Endodermal cell (in vitro differentiated cells): ENCODE results near the gene SLC10A6. TPM values are rescaled to one million over a fixed set of nuclear protein-coding genes. Genes with fewer than 3 reads are reported as not detected.

ENCODE experiments used
- DNase-seq: peaks from one replicate; pipeline ENCODE4 v3.0.0-alpha.2; 2017
- H3K27ac ChIP-seq: 2 replicates; pipeline ENCODE4 v1.5.1; 2013; ENCODE audit warnings: mild to moderate bottlenecking, low read depth, low read length, moderate library complexity
- H3K27me3 ChIP-seq: 2 replicates; pipeline ENCODE4 v1.6.1; 2013; ENCODE audit warnings: mild to moderate bottlenecking, low read length, moderate library complexity; ENCODE audit not compliant: insufficient read depth, control insufficient read depth, poor library complexity, severe bottlenecking
- H3K36me3 ChIP-seq: 2 replicates; pipeline ENCODE4 v1.7.0; 2013; ENCODE audit warnings: mild to moderate bottlenecking, low read length, moderate library complexity; ENCODE audit not compliant: control insufficient read depth, insufficient read depth
- H3K4me1 ChIP-seq: one replicate; pipeline ENCODE4 v1.7.0; 2013; ENCODE audit warnings: low read length; ENCODE audit not compliant: control insufficient read depth, insufficient read depth
- H3K4me3 ChIP-seq: 2 replicates; pipeline ENCODE4 v1.5.1; 2013; ENCODE audit warnings: mild to moderate bottlenecking, low read length, moderate library complexity
- H3K9ac ChIP-seq: 2 replicates; pipeline ENCODE4 v1.6.1; 2013; ENCODE audit warnings: mild to moderate bottlenecking, low read length, moderate library complexity; ENCODE audit not compliant: poor library complexity, severe bottlenecking; ENCODE audit errors: extremely low read depth
- H3K9me3 ChIP-seq: 2 replicates; pipeline ENCODE4 v1.6.1; 2013; ENCODE audit warnings: mild to moderate bottlenecking, low read length, moderate library complexity; ENCODE audit not compliant: control insufficient read depth
- H3K27ac Mint-ChIP-seq: 2 replicates; pipeline ENCODE4 v1.8.0; 2020; ENCODE audit warnings: mixed read lengths
- H3K27me3 Mint-ChIP-seq: 2 replicates; pipeline ENCODE4 v1.8.0; 2021; ENCODE audit warnings: mild to moderate bottlenecking, mixed read lengths; ENCODE audit not compliant: insufficient read depth
- H3K36me3 Mint-ChIP-seq: 2 replicates; pipeline ENCODE4 v1.8.0; 2020; ENCODE audit warnings: low read depth, mixed read lengths
- H3K4me1 Mint-ChIP-seq: 2 replicates; pipeline ENCODE4 v1.8.0; 2020; ENCODE audit warnings: mixed read lengths
- H3K4me3 Mint-ChIP-seq: 2 replicates; pipeline ENCODE4 v1.8.0; 2020; ENCODE audit warnings: mild to moderate bottlenecking, moderate library complexity, mixed read lengths
- H3K9me3 Mint-ChIP-seq: 2 replicates; pipeline ENCODE4 v1.8.0; 2020; ENCODE audit warnings: mild to moderate bottlenecking, mixed read lengths
- CTCF ChIP-seq: fragments of 200-600 bp; sonication (generic); conservative IDR thresholded peaks from 2 replicates; pipeline ENCODE4 v1.5.0; 2021; ENCODE audit warnings: antibody characterized with exemption, mild to moderate bottlenecking
- WGBS, 2 experiments: methylation state at CpG; one replicate each; pipeline versions ENCODE4 v1.1.5 to v1.1.7; 2013; ENCODE audit warnings: missing lambda C conversion rate in 2 of 2, mixed read lengths in 1 of 2; ENCODE audit not compliant: insufficient coverage in 1 of 2, insufficient read length in 1 of 2; 5-methylcytosine and 5-hydroxymethylcytosine counted together
- total RNA-seq, 2 donors: library from RNA; stranded (reverse); fragmentation: NEBNext Ultra II Directional in 1 of 2; extraction: Animal tissue kit (Norgen Biotek cat#: 25700) in 1 of 2; gene quantifications; 2 replicates in 1 of 2; 3 replicates in 1 of 2; pipeline ENCODE4 v1.2.1, GENCODE V29; 2021

Gene SLC10A6
- total RNA-seq, 2 donors from 2014 or later, result not detected

- Mint-ChIP-seq H3K9me3 (no peaks in the 10 kb centered on the region), H3K4me3 (no peak overlapping the region), H3K4me1 (no peaks in the 10 kb centered on the region), H3K36me3 (no peaks in the 10 kb centered on the region), H3K27ac (no peak overlapping the region), H3K27me3 (no peaks in the 10 kb centered on the region)
- Histone ChIP-seq H3K9ac (no peak overlapping the region), H3K27me3 (no peaks in the 10 kb centered on the region), H3K4me1 (no peaks in the 10 kb centered on the region), H3K4me3 (no peak overlapping the region), H3K9me3 (no peaks in the 10 kb centered on the region), H3K27ac (no peak overlapping the region), H3K36me3 (no peaks in the 10 kb centered on the region)
- no peak for DNase-seq
- TF ChIP-seq CTCF, result no peak
- 98 to 100% methylated on average over 1 of the region's 1 CpG for WGBS, 2 experiments
These were observed 15.6 kb downstream of the SLC10A6 start for GRCh38 chr4:86833615-86834014.

- Mint-ChIP-seq H3K4me3 (no peak overlapping the region), H3K36me3 (no peaks in the 10 kb centered on the region), H3K4me1 (peaks cover 2% of the 10 kb centered on the region), H3K27ac (no peak overlapping the region), H3K27me3 (no peaks in the 10 kb centered on the region), H3K9me3 (no peaks in the 10 kb centered on the region)
- Histone ChIP-seq H3K9ac (no peak overlapping the region), H3K4me3 (no peak overlapping the region), H3K27ac (no peak overlapping the region), H3K4me1 (no peaks in the 10 kb centered on the region), H3K36me3 (no peaks in the 10 kb centered on the region), H3K27me3 (no peaks in the 10 kb centered on the region), H3K9me3 (no peaks in the 10 kb centered on the region)
- 90 to 92% methylated on average over 4 to 5 of the region's 5 CpGs for WGBS, 2 experiments
- no peak for DNase-seq
- TF ChIP-seq CTCF, result no peak
These were observed 17.7 kb downstream of the SLC10A6 start for GRCh38 chr4:86831262-86832130.

- Histone ChIP-seq H3K27ac (no peak overlapping the region), H3K9ac (no peak overlapping the region), H3K4me3 (no peak overlapping the region), H3K9me3 (no peaks in the 10 kb centered on the region), H3K36me3 (no peaks in the 10 kb centered on the region), H3K4me1 (no peaks in the 10 kb centered on the region), H3K27me3 (peaks cover 6% of the 10 kb centered on the region)
- no peaks in the 10 kb centered on the region for H3K9me3 Mint-ChIP-seq
- H3K4me1 Mint-ChIP-seq, result peaks cover 2% of the 10 kb centered on the region
- no peak for DNase-seq
- H3K4me3 Mint-ChIP-seq, result no peak overlapping the region
- no peak for TF ChIP-seq CTCF
- H3K27me3 Mint-ChIP-seq, result no peaks in the 10 kb centered on the region
- H3K27ac Mint-ChIP-seq, result no peak overlapping the region
- 89 to 94% methylated on average over 2 to 3 of the region's 3 CpGs for WGBS, 2 experiments
- H3K36me3 Mint-ChIP-seq, result peaks cover 3% of the 10 kb centered on the region
These were observed 23.7 kb downstream of the SLC10A6 start for GRCh38 chr4:86825511-86825910.
